Stimulated activated naive B cell treated with anti-CD40 and anti-IgM and Interleukin-4, amounts not matched to agents 10 μg/mL and 1 μg/mL and 100 μg/mL, for 72 hours (primary cell): ENCODE results near the gene IYD.

Source experiments
- ATAC-seq, 2 donors: fragments of 150-1000 bp; cut with Tn5 transposase; replicated peaks; 2 replicates each; pipeline ENCODE4 v1.10.0; 2021; ENCODE audit warnings: moderate library complexity in 1 of 2
- DNase-seq: peaks from one replicate; pipeline ENCODE4 v3.0.0; 2021
- H3K27ac Mint-ChIP-seq: one replicate; pipeline ENCODE4 v1.8.0; 2022; ENCODE audit warnings: mild to moderate bottlenecking, mixed read lengths
- H3K27me3 Mint-ChIP-seq, 2 donors: one replicate each; pipeline ENCODE4 v1.8.0; 2022; ENCODE audit warnings: mixed read lengths in 2 of 2
- H3K36me3 Mint-ChIP-seq, 2 donors: one replicate each; pipeline ENCODE4 v1.8.0; 2022; ENCODE audit warnings: mixed read lengths in 2 of 2, mild to moderate bottlenecking in 1 of 2
- H3K4me1 Mint-ChIP-seq, 2 donors: one replicate each; pipeline ENCODE4 v1.8.0; 2022; ENCODE audit warnings: mixed read lengths in 2 of 2, mild to moderate bottlenecking in 1 of 2
- H3K4me3 Mint-ChIP-seq, 2 donors: one replicate each; pipeline ENCODE4 v1.8.0; 2022; ENCODE audit warnings: mild to moderate bottlenecking in 2 of 2, mixed read lengths in 2 of 2, moderate library complexity in 1 of 2
- H3K9me3 Mint-ChIP-seq, 2 donors: one replicate each; pipeline ENCODE4 v1.8.0; 2022; ENCODE audit warnings: mixed read lengths in 2 of 2, mild to moderate bottlenecking in 1 of 2

The IYD gene

DNA sequence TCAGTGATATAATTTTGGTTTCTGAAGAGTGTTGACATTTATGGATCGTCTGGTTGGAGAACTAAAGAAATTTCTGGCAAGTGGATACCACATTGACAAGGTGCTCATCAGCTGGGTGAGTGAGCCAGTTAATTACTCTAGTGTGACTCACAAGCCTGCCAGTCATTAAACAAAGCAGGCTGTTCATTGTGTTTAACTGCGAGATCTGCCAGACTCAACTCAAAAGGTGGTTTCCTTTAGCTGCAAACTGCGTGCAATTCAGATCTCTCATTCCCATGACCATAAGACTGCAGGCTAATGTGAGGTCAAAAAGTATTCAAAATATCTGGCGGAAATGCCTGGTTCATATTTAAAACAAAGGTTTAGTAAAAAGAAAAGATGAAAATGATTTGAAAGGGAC lies 32.5 kb upstream of the IYD start:
- Mint-ChIP-seq H3K27me3 (peaks cover 15 to 31% of the 10 kb centered on the region in 2 donors), H3K27ac (no peak overlapping the region), H3K9me3 (no peaks in the 10 kb centered on the region), H3K4me1 (no peaks in the 10 kb centered on the region), H3K4me3 (no peak overlapping the region), H3K36me3 (no peaks in the 10 kb centered on the region)
- peak; percentile 62 to 79 for ATAC-seq
- DNase-seq: no peak

- Mint-ChIP-seq H3K36me3 (no peaks in the 10 kb centered on the region), H3K4me1 (no peaks in the 10 kb centered on the region), H3K27ac (no peak overlapping the region), H3K9me3 (no peaks in the 10 kb centered on the region), H3K4me3 (no peak overlapping the region), H3K27me3 (peaks cover 15 to 36% of the 10 kb centered on the region in 2 donors)
- no peak for DNase-seq
- peak in 1 of 2 donors; percentile 50 for ATAC-seq
These were observed 32.1 kb upstream of the IYD start for GRCh38 chr6:150336708-150337107.

DNA sequence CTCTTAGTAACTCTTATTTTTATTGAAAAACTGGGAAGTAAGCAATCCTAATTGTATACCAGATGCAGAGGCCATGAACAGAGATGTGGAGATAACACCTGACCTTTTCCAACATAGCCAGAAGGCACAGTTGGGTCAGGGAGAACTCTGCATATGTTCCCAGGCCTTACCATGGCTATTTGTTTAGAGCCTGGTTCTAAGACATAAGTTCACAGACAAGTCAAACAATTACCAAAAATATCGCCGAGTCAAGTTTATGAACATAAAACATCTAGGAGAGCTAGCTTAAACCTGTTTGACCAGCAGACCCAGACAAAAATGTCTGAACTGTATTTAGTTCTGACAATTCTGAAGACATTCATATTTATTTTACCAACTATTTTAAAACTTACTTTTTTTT lies 26.7 kb upstream of the IYD start:
- H3K9me3 Mint-ChIP-seq: no peaks in the 10 kb centered on the region
- no peak overlapping the region for H3K27ac Mint-ChIP-seq
- DNase-seq: no peak
- no peak overlapping the region for H3K4me3 Mint-ChIP-seq
- H3K36me3 Mint-ChIP-seq: no peaks in the 10 kb centered on the region
- H3K4me1 Mint-ChIP-seq: peaks cover 0 to 3% of the 10 kb centered on the region in 2 donors
- ATAC-seq: no peak
- H3K27me3 Mint-ChIP-seq: peaks cover 10 to 37% of the 10 kb centered on the region in 2 donors

GRCh38 chr6:150343434-150343833 lies 25.4 kb upstream of the IYD start:
- Mint-ChIP-seq H3K4me3 (no peak overlapping the region), H3K9me3 (no peaks in the 10 kb centered on the region), H3K36me3 (no peaks in the 10 kb centered on the region), H3K27me3 (peaks cover 14 to 32% of the 10 kb centered on the region in 2 donors), H3K4me1 (peaks cover 10 to 11% of the 10 kb centered on the region in 2 donors), H3K27ac (no peak overlapping the region)
- ATAC-seq (no peak), DNase-seq (no peak)

DNA sequence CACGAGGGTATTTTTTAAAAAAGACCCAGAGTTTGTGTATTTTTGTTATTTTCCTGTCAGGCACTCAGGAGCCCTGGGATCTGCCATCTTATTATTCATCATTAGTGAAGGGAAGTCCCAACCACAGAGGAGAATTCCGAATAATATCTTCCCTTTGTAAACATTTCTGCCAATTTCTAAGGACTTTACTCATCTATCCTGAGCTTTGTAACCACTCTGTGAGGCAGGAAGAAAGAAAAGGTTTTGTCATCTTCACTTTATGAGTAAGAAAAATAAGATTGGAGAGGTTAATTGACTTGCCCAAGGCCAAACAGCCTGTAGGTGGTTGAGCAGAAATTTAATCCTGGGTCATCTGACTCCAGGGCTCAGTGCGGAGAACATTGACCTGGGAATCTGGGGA lies 23.0 kb upstream of the IYD start:
- H3K27ac Mint-ChIP-seq: no peak overlapping the region

DNA sequence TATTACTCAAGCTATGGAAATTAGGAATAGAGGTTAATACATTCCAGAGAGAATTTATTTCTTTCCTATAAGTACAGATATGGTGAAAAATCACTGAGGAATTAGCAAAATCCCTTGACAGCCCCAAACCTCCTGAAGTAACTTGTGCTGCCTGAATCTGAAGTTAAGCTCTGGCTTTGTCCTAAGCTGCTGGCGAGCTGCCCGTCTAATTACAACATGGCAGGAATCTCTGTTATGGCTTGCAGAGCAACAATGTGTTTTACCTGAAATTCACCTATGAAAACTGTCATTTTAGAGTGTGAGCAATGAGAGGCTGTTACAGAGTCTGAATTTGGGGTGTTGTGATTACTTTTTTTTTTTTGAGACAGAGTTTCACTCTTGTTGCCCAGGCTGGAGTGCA lies 22.5 kb upstream of the IYD start:
- H3K4me3 Mint-ChIP-seq: no peak overlapping the region
- H3K27me3 Mint-ChIP-seq: peaks cover 9 to 22% of the 10 kb centered on the region in 2 donors
- H3K4me1 Mint-ChIP-seq: peaks cover 10 to 13% of the 10 kb centered on the region in 2 donors
- DNase-seq (no peak), ATAC-seq (no peak)
- H3K27ac Mint-ChIP-seq: no peak overlapping the region
- no peaks in the 10 kb centered on the region for H3K9me3 Mint-ChIP-seq
- no peaks in the 10 kb centered on the region for H3K36me3 Mint-ChIP-seq

More for the DNA sequence above, 23.0 kb upstream of the IYD start:
- ATAC-seq: no peak
- no peaks in the 10 kb centered on the region for H3K9me3 Mint-ChIP-seq
- H3K4me3 Mint-ChIP-seq: no peak overlapping the region
- H3K36me3 Mint-ChIP-seq: no peaks in the 10 kb centered on the region
- H3K4me1 Mint-ChIP-seq: peaks cover 10 to 13% of the 10 kb centered on the region in 2 donors
- DNase-seq: no peak
- peaks cover 11 to 28% of the 10 kb centered on the region in 2 donors for H3K27me3 Mint-ChIP-seq

DNA sequence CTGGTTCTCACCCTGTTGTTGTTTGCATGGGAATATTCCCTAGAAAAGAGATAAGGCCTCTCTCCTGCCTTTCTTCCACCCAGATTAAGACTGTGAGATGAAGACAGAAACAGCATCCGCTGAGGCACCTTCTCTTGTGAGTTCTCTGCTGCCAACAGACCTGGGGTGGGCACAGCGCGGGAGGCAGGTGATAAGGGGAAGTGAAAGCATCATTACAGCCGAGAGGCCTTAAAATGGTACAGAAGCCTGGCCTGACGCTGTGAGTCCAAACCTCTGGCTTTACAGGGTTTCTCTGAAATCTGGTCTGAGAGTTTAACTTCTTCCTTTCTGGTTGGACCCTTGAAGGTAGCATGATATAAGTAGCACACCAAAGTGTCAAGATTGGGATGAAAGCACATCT lies 21.0 kb upstream of the IYD start:
- H3K9me3 Mint-ChIP-seq: no peaks in the 10 kb centered on the region
- no peaks in the 10 kb centered on the region for H3K36me3 Mint-ChIP-seq
- peak; percentile 91 for ATAC-seq

DNA sequence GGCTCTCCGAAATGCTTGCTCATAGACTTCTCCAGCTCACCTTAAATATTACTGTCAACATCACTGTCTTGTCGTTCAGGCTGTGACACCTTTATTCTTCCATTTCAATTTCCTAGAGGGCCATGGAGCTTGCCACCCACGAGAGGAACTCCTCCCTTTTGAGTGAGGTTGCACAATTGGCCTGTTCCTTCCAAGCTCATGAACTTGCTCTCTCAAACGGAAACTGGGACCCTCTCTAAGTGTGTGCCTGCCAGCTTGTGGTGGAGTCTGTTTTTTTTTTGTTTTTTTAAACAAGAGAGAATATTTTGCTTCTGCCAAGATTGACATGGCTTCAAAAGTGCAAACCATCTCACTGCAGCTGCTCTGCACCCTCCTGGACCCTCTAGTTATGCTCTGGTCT lies 19.3 kb upstream of the IYD start:
- Mint-ChIP-seq H3K4me1 (peaks cover 10% of the 10 kb centered on the region in 2 donors), H3K9me3 (no peaks in the 10 kb centered on the region), H3K36me3 (no peaks in the 10 kb centered on the region), H3K4me3 (no peak overlapping the region), H3K27me3 (peaks cover 4 to 8% of the 10 kb centered on the region in 2 donors), H3K27ac (no peak overlapping the region)
- DNase-seq (no peak), ATAC-seq (no peak)

More for the DNA sequence above, 21.0 kb upstream of the IYD start:
- DNase-seq: peak; percentile 15
- Mint-ChIP-seq H3K4me1 (peaks cover 10 to 13% of the 10 kb centered on the region in 2 donors), H3K27me3 (peaks cover 9 to 17% of the 10 kb centered on the region in 2 donors), H3K27ac (no peak overlapping the region), H3K4me3 (no peak overlapping the region)

- ATAC-seq (no peak), DNase-seq (no peak)
- H3K4me3 Mint-ChIP-seq: no peak overlapping the region
- H3K4me1 Mint-ChIP-seq: peaks cover 8 to 9% of the 10 kb centered on the region in 2 donors
- H3K36me3 Mint-ChIP-seq: no peaks in the 10 kb centered on the region
- H3K27ac Mint-ChIP-seq: no peak overlapping the region
- peaks cover 11 to 19% of the 10 kb centered on the region in 2 donors for H3K27me3 Mint-ChIP-seq
- H3K9me3 Mint-ChIP-seq: no peaks in the 10 kb centered on the region
These were observed 16.2 kb upstream of the IYD start for GRCh38 chr6:150352321-150353296.

DNA sequence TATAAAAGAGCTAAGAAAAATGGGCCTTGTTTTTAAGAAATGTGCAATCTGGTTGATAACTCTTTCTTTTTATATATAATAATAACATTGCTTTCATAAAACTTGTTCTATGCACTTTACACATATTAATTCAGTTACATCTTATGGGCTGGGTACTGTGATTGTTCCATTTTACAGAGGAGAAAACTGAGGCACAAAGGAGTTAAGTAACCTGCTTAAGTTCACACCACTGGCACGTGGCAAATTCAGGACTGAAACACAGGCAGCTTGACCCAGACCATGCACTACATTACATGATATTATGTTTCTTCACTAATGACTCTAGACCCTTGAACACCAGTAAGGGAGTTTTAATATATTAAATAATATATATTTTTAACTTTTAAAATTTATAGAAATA lies 15.4 kb upstream of the IYD start:
- H3K4me3 Mint-ChIP-seq: no peak overlapping the region
- H3K27me3 Mint-ChIP-seq: peaks cover 9 to 21% of the 10 kb centered on the region in 2 donors
- peaks cover under 1 to 2% of the 10 kb centered on the region in 2 donors for H3K4me1 Mint-ChIP-seq
- DNase-seq (no peak), ATAC-seq (no peak)
- H3K27ac Mint-ChIP-seq: no peak overlapping the region
- no peaks in the 10 kb centered on the region for H3K36me3 Mint-ChIP-seq
- no peaks in the 10 kb centered on the region for H3K9me3 Mint-ChIP-seq

GRCh38 chr6:150354754-150355571 lies 13.8 kb upstream of the IYD start:
- ATAC-seq (no peak), DNase-seq (no peak)
- H3K9me3 Mint-ChIP-seq: no peaks in the 10 kb centered on the region
- peaks cover 9 to 21% of the 10 kb centered on the region in 2 donors for H3K27me3 Mint-ChIP-seq
- no peak overlapping the region for H3K4me3 Mint-ChIP-seq
- H3K4me1 Mint-ChIP-seq: no peaks in the 10 kb centered on the region
- no peaks in the 10 kb centered on the region for H3K36me3 Mint-ChIP-seq
- H3K27ac Mint-ChIP-seq: no peak overlapping the region

- peaks cover 14 to 27% of the 10 kb centered on the region in 2 donors for H3K27me3 Mint-ChIP-seq
- no peak for DNase-seq
- no peak overlapping the region for H3K4me3 Mint-ChIP-seq
- H3K36me3 Mint-ChIP-seq: no peaks in the 10 kb centered on the region
- H3K27ac Mint-ChIP-seq: no peak overlapping the region
- ATAC-seq: no peak
- no peaks in the 10 kb centered on the region for H3K9me3 Mint-ChIP-seq
- H3K4me1 Mint-ChIP-seq: no peaks in the 10 kb centered on the region
These were observed 12.9 kb upstream of the IYD start for GRCh38 chr6:150355932-150356331.

GRCh38 chr6:150361876-150362275 lies 6.9 kb upstream of the IYD start:
- no peaks in the 10 kb centered on the region for H3K4me1 Mint-ChIP-seq
- H3K27me3 Mint-ChIP-seq: peaks cover 21 to 22% of the 10 kb centered on the region in 2 donors
- no peak overlapping the region for H3K4me3 Mint-ChIP-seq
- H3K36me3 Mint-ChIP-seq: no peaks in the 10 kb centered on the region
- H3K27ac Mint-ChIP-seq: no peak overlapping the region
- ATAC-seq (no peak), DNase-seq (no peak)
- H3K9me3 Mint-ChIP-seq: no peaks in the 10 kb centered on the region

DNA sequence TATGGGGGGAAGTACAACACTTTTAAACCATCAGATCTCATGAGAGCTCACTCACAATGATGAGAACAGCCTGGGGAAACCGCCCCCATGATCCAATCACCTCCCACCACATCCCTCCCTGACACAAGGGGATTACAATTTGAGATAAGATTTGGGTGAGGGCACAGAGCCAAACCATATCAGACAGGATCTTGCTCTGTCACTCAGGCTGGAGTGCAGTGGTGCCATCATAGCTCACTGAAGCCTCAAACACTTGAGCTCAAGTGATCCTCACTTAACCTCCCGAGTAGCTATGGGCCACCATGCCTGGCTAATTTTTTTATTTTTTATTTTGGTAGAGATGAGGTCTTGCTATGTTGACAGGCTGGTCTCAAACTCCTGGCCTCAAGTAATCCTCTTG lies 5.1 kb upstream of the IYD start:
- Mint-ChIP-seq H3K27ac (no peak overlapping the region), H3K36me3 (peaks cover 0 to 2% of the 10 kb centered on the region in 2 donors), H3K4me1 (no peaks in the 10 kb centered on the region), H3K27me3 (peaks cover 12 to 18% of the 10 kb centered on the region in 2 donors), H3K4me3 (no peak overlapping the region), H3K9me3 (no peaks in the 10 kb centered on the region)
- no peak for ATAC-seq
- no peak for DNase-seq
